Right lobe of liver (tissue), 4 donors: ENCODE results near the gene ARFGEF3.
"Not testable (repeated sequence)": the region's sequence is repeated elsewhere in the genome, so short reads cannot be mapped to it uniquely, and the experiment has no call there.

Experiments used
- CTCF ChIP-seq, 4 donors: fragments of 200-600 bp in 3 of 4; fragments of 450-650 bp in 1 of 4; IDR thresholded peaks; one replicate each; pipeline versions ENCODE4 v1.5.1 to v1.8.0; 2016 to 2022; ENCODE audit warnings: antibody characterized with exemption in 4 of 4, mild to moderate bottlenecking in 2 of 4
- POLR2A ChIP-seq: fragments of 450-650 bp; IDR thresholded peaks from one replicate; pipeline ENCODE4 v1.6.1; 2017; ENCODE audit warnings: antibody characterized with exemption, mild to moderate bottlenecking
- donor health status: DM: no; HTN: no; CAD: no.
- donor health status: DM: no; HTN: no; CAD: no.
- donor health status: DM: no; HTN: yes; CAD: no.

DNA sequence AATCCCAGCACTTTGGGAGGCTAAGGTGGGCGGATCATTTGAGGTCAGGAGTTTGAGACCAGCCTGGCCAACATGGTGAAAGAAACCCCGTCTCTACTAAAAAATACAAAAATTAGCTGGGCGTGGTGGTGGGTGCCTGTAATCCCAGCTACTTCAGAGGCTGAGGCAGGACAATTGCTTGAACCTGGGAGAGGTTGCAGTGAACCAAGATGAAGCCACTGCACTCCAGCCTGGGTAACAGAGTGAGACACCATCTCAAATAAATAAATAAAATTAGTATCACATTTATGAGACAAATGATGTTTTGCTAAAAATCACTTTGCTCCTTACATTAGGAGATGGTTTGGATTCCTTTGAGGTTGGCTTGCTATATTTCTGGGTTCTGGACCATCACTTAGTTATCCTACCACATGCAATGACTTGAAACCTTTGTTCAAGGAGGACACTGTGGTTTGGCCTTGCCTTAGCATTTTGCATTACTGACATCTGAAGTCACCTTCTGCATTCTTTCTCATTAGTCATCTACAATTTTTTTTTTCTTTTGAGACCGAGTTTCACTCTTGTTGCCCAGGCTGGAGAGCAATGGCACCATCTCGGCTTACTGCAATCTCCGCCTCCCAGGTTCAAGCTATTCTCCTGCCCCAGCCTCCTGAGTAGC, 126.8 kb downstream of the ARFGEF3 start:
- not testable (repeated sequence) for TF ChIP-seq CTCF (IDR thresholded peaks at IDR 0.05); POLR2A
